ENCODE results near the gene FAM13A.

FAM13A gene

GRCh38 chr4:88967883-88968331, 89.1 kb downstream of the FAM13A start:
- no peak overlapping the region for H3K4me3 ChIP-seq (ENCODE audit: insufficient read depth, low read depth, low read length, poor library complexity, severe bottlenecking)
- H3K9me3 ChIP-seq (ENCODE audit: control insufficient read depth, low read length): no peaks in the 10 kb centered on the region
- no peaks in the 10 kb centered on the region for H3K4me1 ChIP-seq (ENCODE audit: control insufficient read depth, insufficient read depth, low read length, poor library complexity, severe bottlenecking)
- H3K36me3 ChIP-seq (ENCODE audit: control insufficient read depth, insufficient read depth, low read length): no peaks in the 10 kb centered on the region
- DNase-seq: no peak
- H3K27me3 ChIP-seq (replicated peaks; ENCODE audit: control insufficient read depth, insufficient read depth, low read length, poor library complexity, severe bottlenecking): no peaks in the 10 kb centered on the region
- no peak overlapping the region for H3K27ac ChIP-seq (ENCODE audit: insufficient read depth, low read length, poor library complexity, severe bottlenecking)

GRCh38 chr4:88965053-88965452, 91.9 kb downstream of the FAM13A start:
- Histone ChIP-seq H3K27ac (ENCODE audit: insufficient read depth, low read length, poor library complexity, severe bottlenecking) (no peak overlapping the region), H3K36me3 (ENCODE audit: control insufficient read depth, insufficient read depth, low read length) (no peaks in the 10 kb centered on the region), H3K4me3 (ENCODE audit: insufficient read depth, low read depth, low read length, poor library complexity, severe bottlenecking) (no peak overlapping the region), H3K9me3 (ENCODE audit: control insufficient read depth, low read length) (no peaks in the 10 kb centered on the region), H3K4me1 (ENCODE audit: control insufficient read depth, insufficient read depth, low read length, poor library complexity, severe bottlenecking) (no peaks in the 10 kb centered on the region), H3K27me3 (replicated peaks; ENCODE audit: control insufficient read depth, insufficient read depth, low read length, poor library complexity, severe bottlenecking) (no peaks in the 10 kb centered on the region)
- no peak for DNase-seq

GRCh38 chr4:88964450-88964849, 92.5 kb downstream of the FAM13A start:
- no peak overlapping the region for H3K4me3 ChIP-seq (ENCODE audit: insufficient read depth, low read depth, low read length, poor library complexity, severe bottlenecking)
- H3K9me3 ChIP-seq (ENCODE audit: control insufficient read depth, low read length): no peaks in the 10 kb centered on the region
- H3K4me1 ChIP-seq (ENCODE audit: control insufficient read depth, insufficient read depth, low read length, poor library complexity, severe bottlenecking): no peaks in the 10 kb centered on the region
- H3K36me3 ChIP-seq (ENCODE audit: control insufficient read depth, insufficient read depth, low read length): no peaks in the 10 kb centered on the region
- DNase-seq: no peak
- no peaks in the 10 kb centered on the region for H3K27me3 ChIP-seq (replicated peaks; ENCODE audit: control insufficient read depth, insufficient read depth, low read length, poor library complexity, severe bottlenecking)
- no peak overlapping the region for H3K27ac ChIP-seq (ENCODE audit: insufficient read depth, low read length, poor library complexity, severe bottlenecking)

- no peaks in the 10 kb centered on the region for H3K4me1 ChIP-seq (ENCODE audit: control insufficient read depth, insufficient read depth, low read length, poor library complexity, severe bottlenecking)
- DNase-seq: no peak
- H3K4me3 ChIP-seq (ENCODE audit: insufficient read depth, low read depth, low read length, poor library complexity, severe bottlenecking): no peak overlapping the region
- no peaks in the 10 kb centered on the region for H3K9me3 ChIP-seq (ENCODE audit: control insufficient read depth, low read length)
- no peaks in the 10 kb centered on the region for H3K27me3 ChIP-seq (replicated peaks; ENCODE audit: control insufficient read depth, insufficient read depth, low read length, poor library complexity, severe bottlenecking)
- no peaks in the 10 kb centered on the region for H3K36me3 ChIP-seq (ENCODE audit: control insufficient read depth, insufficient read depth, low read length)
- H3K27ac ChIP-seq (ENCODE audit: insufficient read depth, low read length, poor library complexity, severe bottlenecking): no peak overlapping the region
Measured at GRCh38 chr4:88963817-88964216, 93.2 kb downstream of the FAM13A start.

- no peaks in the 10 kb centered on the region for H3K27me3 ChIP-seq (replicated peaks; ENCODE audit: control insufficient read depth, insufficient read depth, low read length, poor library complexity, severe bottlenecking)
- no peak for DNase-seq
- no peaks in the 10 kb centered on the region for H3K36me3 ChIP-seq (ENCODE audit: control insufficient read depth, insufficient read depth, low read length)
- H3K27ac ChIP-seq (ENCODE audit: insufficient read depth, low read length, poor library complexity, severe bottlenecking): no peak overlapping the region
- no peaks in the 10 kb centered on the region for H3K4me1 ChIP-seq (ENCODE audit: control insufficient read depth, insufficient read depth, low read length, poor library complexity, severe bottlenecking)
- no peaks in the 10 kb centered on the region for H3K9me3 ChIP-seq (ENCODE audit: control insufficient read depth, low read length)
- H3K4me3 ChIP-seq (ENCODE audit: insufficient read depth, low read depth, low read length, poor library complexity, severe bottlenecking): no peak overlapping the region
Measured at GRCh38 chr4:88962396-88962795, 94.6 kb downstream of the FAM13A start.

- Histone ChIP-seq H3K9me3 (ENCODE audit: control insufficient read depth, low read length) (no peaks in the 10 kb centered on the region), H3K27me3 (replicated peaks; ENCODE audit: control insufficient read depth, insufficient read depth, low read length, poor library complexity, severe bottlenecking) (no peaks in the 10 kb centered on the region), H3K27ac (ENCODE audit: insufficient read depth, low read length, poor library complexity, severe bottlenecking) (no peak overlapping the region), H3K4me1 (ENCODE audit: control insufficient read depth, insufficient read depth, low read length, poor library complexity, severe bottlenecking) (no peaks in the 10 kb centered on the region), H3K36me3 (ENCODE audit: control insufficient read depth, insufficient read depth, low read length) (no peaks in the 10 kb centered on the region), H3K4me3 (ENCODE audit: insufficient read depth, low read depth, low read length, poor library complexity, severe bottlenecking) (no peak overlapping the region)
- no peak for DNase-seq
Measured at GRCh38 chr4:88960576-88960975, 96.4 kb downstream of the FAM13A start.

GRCh38 chr4:88958080-88958479, 98.9 kb downstream of the FAM13A start:
- no peak overlapping the region for H3K27ac ChIP-seq (ENCODE audit: insufficient read depth, low read length, poor library complexity, severe bottlenecking)
- no peaks in the 10 kb centered on the region for H3K9me3 ChIP-seq (ENCODE audit: control insufficient read depth, low read length)
- H3K4me1 ChIP-seq (ENCODE audit: control insufficient read depth, insufficient read depth, low read length, poor library complexity, severe bottlenecking): no peaks in the 10 kb centered on the region
- no peaks in the 10 kb centered on the region for H3K36me3 ChIP-seq (ENCODE audit: control insufficient read depth, insufficient read depth, low read length)
- H3K4me3 ChIP-seq (ENCODE audit: insufficient read depth, low read depth, low read length, poor library complexity, severe bottlenecking): no peak overlapping the region
- no peak for DNase-seq
- no peaks in the 10 kb centered on the region for H3K27me3 ChIP-seq (replicated peaks; ENCODE audit: control insufficient read depth, insufficient read depth, low read length, poor library complexity, severe bottlenecking)

GRCh38 chr4:88957570-88957969, 99.4 kb downstream of the FAM13A start:
- Histone ChIP-seq H3K4me3 (ENCODE audit: insufficient read depth, low read depth, low read length, poor library complexity, severe bottlenecking) (no peak overlapping the region), H3K27me3 (replicated peaks; ENCODE audit: control insufficient read depth, insufficient read depth, low read length, poor library complexity, severe bottlenecking) (no peaks in the 10 kb centered on the region), H3K9me3 (ENCODE audit: control insufficient read depth, low read length) (no peaks in the 10 kb centered on the region), H3K27ac (ENCODE audit: insufficient read depth, low read length, poor library complexity, severe bottlenecking) (no peak overlapping the region), H3K4me1 (ENCODE audit: control insufficient read depth, insufficient read depth, low read length, poor library complexity, severe bottlenecking) (no peaks in the 10 kb centered on the region), H3K36me3 (ENCODE audit: control insufficient read depth, insufficient read depth, low read length) (no peaks in the 10 kb centered on the region)
- no peak for DNase-seq

- no peaks in the 10 kb centered on the region for H3K9me3 ChIP-seq (ENCODE audit: control insufficient read depth, low read length)
- no peak overlapping the region for H3K4me3 ChIP-seq (ENCODE audit: insufficient read depth, low read depth, low read length, poor library complexity, severe bottlenecking)
- no peak for DNase-seq
- H3K4me1 ChIP-seq (ENCODE audit: control insufficient read depth, insufficient read depth, low read length, poor library complexity, severe bottlenecking): no peaks in the 10 kb centered on the region
- no peaks in the 10 kb centered on the region for H3K36me3 ChIP-seq (ENCODE audit: control insufficient read depth, insufficient read depth, low read length)
- H3K27me3 ChIP-seq (replicated peaks; ENCODE audit: control insufficient read depth, insufficient read depth, low read length, poor library complexity, severe bottlenecking): no peaks in the 10 kb centered on the region
- no peak overlapping the region for H3K27ac ChIP-seq (ENCODE audit: insufficient read depth, low read length, poor library complexity, severe bottlenecking)
Measured at GRCh38 chr4:88955580-88956380, 101.2 kb downstream of the FAM13A start.

- H3K4me1 ChIP-seq (ENCODE audit: control insufficient read depth, insufficient read depth, low read length, poor library complexity, severe bottlenecking): no peaks in the 10 kb centered on the region
- DNase-seq: no peak
- no peaks in the 10 kb centered on the region for H3K36me3 ChIP-seq (ENCODE audit: control insufficient read depth, insufficient read depth, low read length)
- no peak overlapping the region for H3K27ac ChIP-seq (ENCODE audit: insufficient read depth, low read length, poor library complexity, severe bottlenecking)
- no peak overlapping the region for H3K4me3 ChIP-seq (ENCODE audit: insufficient read depth, low read depth, low read length, poor library complexity, severe bottlenecking)
- no peaks in the 10 kb centered on the region for H3K27me3 ChIP-seq (replicated peaks; ENCODE audit: control insufficient read depth, insufficient read depth, low read length, poor library complexity, severe bottlenecking)
- H3K9me3 ChIP-seq (ENCODE audit: control insufficient read depth, low read length): no peaks in the 10 kb centered on the region
Measured at GRCh38 chr4:88953400-88953799, 103.6 kb downstream of the FAM13A start.
